GM19372 (cell line): Measurements from ENCODE around the gene ARL10.

Experiments
- ATAC-seq: cut with Tn5 transposase; IDR thresholded peaks from one replicate; pipeline ENCODE4 v1.9.1; 2021; ENCODE audit warnings: mild to moderate bottlenecking, low read depth, moderate library complexity; ENCODE audit not compliant: unreplicated experiment

The ARL10 gene, protein sequence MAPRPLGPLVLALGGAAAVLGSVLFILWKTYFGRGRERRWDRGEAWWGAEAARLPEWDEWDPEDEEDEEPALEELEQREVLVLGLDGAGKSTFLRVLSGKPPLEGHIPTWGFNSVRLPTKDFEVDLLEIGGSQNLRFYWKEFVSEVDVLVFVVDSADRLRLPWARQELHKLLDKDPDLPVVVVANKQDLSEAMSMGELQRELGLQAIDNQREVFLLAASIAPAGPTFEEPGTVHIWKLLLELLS

DNA sequence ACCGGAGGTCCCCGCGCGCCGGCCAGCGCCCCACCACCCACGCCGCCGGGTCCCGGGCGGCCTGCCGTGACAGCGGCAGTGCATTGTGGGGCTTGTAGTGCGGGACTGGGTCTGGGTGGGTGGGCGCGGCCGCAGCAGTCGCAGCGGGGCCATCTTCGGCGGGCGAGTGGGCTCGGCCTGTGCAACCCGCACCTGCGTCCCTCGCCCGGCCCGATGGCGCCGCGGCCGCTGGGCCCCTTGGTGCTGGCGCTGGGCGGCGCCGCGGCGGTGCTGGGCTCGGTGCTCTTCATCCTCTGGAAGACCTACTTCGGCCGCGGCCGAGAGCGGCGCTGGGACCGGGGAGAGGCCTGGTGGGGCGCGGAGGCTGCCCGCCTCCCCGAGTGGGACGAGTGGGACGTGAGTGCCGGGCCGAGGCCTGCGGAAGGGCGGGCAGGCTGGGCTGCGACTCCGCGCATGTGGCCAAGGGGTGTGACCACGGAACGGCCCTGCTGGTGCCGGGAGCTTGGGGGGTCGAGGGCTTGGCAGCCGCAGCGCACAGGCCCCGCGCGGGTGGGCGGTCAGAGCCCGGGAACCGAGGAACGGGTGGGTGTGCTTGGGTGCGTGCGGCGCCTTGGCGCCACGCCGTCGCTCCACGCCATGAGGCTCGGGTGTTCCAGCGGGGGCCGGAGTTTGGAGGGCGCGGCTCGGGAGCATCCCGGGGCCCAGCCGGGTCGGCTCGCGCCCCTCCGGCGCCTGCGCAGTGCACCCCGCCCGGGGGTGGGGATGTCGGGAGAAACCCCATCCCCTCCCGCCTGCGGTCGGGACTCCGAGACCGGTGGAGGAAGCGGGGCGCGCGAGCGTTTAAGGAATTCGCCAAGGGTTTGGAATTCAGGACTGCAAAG lies at the start of gene ARL10:
TSS of gene ARL10 (plus strand) at position 137 of the 881 bp plus-strand sequence. CDS start at position 214, 77 bp downstream.
- peak; percentile 36 for ATAC-seq

DNA sequence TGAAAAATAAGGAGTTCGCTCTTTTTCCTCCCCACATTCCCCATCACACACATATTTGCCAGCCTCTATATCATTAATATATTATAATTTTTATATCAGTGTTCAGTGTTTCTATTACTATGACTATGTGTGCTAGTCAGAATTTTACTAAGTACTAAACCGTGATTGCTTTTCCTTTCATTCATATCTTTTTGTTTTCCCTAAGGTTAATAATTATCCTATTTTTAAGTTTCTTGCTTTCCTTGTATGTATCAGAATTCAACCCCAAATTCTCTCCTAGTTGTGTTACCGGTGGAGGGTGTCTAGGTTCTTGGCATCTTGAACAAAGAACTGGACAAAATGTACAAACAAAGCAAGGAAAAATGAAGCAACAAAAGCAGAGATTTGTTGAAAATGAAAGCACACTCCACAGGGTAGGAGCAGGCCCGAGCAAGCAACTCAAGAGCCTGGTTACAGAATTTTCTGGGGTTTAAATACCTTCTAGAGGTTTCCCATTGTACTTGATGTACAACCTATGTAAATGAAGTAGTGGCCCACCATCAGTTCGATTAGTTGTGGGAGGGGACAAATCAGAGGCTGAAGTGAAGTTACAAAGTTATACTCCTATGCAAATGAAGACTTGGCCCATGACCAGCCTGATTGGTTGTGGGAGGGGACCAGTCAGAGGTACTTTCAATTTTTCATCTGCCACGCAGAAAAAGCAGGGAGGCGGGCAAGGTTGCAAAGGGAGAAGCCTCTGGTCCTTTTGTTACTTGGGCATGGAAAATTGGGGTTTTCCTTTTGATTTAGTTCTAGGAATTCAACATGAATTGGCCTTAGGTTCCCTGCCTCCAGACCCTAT lies 47.5 kb upstream of the ARL10 start:
- no peak for ATAC-seq

DNA sequence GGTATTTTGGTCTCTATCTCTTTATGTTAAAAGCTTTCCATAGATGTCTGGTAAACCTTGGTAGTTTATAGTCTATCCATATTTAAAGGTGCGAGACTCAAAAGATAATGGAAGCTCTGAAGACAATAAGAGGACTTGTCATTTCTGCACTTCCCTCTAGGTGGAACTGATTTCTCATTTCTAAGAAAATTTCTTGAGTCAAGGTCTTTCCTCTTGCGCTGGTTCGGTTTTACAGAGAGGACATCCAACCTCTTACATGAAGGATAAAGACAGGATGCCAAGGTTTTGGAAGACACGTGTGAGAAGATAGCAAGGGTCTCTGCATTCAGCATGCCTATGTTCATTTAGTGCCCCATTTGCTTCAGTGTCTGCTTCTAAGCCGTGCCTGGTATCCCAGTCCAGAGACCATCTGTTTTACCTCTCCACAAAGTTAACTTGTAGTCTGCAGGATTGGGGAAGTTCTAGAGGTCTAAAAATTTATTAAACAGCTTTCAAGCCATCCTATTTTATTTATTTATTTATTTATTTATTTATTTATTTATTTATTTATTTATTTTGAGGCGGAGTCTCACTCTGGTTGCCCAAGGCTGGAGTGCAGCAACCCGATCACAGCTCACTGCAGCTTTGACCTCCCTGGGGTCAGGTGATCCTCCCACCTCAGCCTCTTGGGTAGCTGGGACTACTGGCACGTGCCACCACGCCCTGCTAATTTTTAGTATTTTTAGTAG lies 45.3 kb upstream of the ARL10 start:
- ATAC-seq, result no peak

DNA sequence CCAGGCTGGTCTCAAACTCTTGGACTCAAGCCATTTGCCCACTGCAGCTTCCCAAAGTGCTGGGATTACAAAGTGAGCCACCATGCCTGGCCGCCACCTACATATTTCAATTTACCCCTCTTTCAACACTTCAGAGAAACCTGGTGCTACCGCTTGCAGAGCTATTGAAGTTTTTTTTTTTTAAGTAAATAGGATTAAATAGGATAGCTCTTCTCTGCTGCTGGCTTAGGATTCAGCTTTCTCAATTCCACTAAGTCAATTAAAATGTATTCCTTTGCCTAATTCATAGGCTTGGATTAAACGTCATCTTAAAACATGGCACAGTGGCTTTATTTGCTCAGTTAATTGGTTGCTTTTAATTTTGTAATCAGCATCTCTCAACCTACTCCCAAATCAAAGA lies 44.7 kb upstream of the ARL10 start:
- no peak for ATAC-seq

DNA sequence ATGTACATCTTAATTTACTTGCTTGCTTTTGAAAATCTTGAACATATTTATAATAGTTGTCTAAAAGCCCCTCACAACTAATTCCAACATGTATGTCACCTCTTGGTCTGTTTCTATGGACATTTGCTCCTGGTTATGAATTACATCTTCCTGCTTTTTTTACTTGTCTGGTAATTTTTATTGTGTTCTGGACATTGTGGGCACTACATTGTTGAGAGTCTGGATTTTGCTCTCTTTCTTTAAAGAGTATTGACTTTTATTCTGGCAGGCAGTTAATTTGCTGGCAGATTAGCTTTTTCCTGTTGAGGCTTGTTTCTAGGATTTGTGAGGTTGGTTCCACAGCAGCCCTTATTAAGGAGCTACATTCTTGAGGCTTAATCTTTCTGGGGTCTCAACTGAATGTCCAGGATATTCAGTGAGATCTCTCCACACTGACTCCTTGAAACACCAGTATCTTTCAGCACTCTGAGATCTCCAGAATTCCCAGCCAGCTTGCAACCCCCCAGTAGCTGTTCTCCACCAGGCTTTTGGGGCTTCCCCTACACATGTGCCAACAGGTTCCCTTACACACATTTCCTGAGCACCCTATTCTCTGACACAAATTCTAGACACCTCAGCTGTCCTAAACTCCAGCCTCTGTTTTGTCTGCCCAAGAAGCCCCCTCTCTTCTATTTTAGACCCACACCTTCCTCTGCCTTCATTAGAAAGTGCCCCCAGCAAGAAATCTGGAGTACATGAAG lies 31.1 kb upstream of the ARL10 start:
- ATAC-seq, result no peak

DNA sequence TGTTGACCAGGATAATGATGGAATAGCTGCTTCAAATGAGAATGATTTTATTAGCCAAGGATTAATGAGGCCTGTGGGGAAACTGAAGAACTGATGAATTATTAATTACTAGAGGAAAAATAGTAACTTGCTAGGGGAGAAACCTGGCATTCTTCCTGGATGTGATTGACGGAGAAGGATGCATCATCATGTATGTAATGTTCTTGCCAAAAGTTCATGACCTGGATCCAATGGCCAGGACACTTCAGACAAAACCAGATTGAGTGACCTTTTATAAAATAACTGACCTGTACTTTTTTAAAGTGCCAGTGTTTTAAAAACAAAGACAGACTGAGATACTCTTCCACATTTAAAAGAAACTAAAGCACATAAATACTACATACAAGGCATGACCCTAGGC lies 27.4 kb upstream of the ARL10 start:
- no peak for ATAC-seq

DNA sequence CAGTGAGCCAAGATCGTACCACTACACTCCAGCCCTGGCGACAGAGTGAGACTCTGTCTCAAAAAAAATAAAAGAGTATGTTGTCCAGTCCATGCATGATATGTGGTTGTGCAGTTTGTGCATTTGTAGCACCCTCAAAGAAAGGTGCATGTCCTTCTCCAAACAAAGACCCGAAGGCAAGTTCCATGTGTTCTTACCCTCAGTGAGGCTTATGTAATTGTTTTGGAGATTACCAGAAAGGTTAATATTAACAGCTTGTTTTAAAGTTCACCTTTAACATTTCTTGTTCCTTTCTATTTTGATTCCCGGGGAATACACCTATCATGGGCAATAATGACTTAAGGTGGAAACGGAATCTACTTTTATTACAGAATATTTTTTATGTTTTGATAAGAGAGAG lies 26.0 kb upstream of the ARL10 start:
- no peak for ATAC-seq

DNA sequence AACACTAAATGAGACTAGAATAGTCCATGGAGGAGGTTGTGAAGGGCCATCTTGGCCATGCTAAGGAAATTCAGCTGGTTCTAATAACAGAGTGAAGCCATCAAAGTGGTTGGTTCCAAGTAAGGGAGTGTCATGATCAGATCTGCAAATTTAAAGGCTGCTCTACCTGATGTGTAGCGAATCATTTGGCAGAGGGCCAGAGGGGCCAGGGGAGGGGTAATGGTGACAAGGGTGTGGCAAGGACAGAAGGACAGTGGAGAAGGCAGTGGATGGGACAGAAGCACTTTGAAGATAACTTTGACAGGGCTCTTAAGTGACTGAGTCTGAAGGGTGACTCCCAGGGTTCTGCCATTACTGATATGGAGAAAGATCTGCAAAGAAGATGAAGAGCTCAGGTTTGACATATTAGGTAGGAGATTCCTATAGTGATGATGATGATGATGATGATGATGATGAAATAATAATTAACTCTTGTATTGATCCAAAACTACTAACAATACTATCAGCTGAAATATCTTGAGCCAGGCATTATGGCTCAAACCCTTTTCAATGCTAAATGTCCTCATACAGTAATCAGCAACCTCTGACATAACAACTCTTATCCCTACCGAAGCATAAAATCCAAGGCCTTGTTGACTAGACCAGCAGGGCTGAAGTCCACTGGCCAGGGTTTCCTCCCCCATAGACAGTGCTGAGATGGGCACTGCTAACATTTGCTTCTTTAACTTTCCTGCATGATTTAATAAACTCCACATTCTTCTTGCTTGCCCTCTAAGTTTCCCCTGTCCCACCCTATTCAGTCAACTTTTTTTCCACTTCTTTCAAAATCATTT lies 23.7 kb upstream of the ARL10 start:
- no peak for ATAC-seq

DNA sequence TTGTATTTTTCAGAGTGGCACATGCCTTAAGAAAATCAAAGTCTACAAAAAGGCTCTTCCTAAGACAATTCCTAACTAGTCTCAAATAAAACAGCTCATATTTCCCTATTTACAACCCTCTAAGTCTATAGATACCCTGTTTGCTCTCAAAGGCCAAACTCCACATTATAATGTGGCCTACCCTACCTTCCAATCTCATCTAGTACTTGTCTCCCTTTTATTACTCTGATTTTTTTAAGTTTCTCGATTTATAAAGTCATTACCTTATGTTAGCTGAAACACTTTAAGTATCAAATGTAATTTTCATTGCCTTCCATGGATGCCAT lies 23.2 kb upstream of the ARL10 start:
- no peak for ATAC-seq

DNA sequence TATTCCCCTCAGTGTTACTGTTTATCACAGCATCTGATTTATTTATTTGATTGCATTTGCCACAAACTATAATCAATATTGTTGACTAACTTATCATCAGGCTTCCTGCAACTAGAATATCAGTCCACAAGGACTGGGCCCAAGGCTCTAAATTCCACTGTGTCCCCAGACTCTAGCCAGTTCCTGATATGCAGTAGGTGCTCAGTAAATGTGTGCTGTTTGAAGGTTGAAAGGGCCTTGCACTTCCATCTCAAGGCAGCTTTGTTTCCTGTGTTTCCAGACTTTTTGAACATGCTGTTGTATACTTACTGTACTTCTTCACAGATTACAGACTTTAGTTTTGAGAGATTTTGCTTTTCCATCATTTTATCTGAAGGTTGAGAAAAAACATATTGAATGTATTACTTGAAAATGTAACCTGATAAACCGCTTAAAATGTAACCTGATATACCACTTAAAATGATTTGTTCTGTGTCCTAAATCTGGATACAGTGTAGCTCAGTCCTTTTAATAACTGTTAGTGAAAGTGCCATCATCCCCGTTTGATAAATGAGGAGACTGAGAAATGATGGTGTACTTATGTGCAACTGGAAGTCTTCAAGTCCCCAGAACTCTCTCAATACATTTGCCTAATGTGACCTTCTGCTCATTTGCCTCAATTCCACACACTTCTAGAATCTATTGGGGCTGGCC lies 22.4 kb upstream of the ARL10 start:
- no peak for ATAC-seq

DNA sequence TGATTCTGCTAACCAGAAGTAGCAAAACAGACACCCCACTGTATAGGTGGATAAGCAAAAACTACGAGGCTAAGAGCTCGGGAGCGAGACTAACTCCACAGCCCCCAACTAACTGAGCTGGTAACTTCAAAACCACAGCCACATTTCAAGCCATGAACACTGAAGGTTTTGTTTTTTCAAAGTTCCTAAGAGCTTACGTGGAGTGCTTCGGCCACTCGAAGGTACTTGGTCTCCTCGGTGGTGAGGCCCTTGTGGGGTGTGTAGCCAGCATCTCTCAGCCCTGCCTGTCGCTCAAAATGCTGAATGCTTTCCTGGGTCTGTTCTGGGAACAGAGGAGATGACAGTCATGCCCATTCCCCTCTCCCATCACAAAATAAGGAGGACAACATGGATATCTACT lies 14.9 kb upstream of the ARL10 start:
- no peak for ATAC-seq

DNA sequence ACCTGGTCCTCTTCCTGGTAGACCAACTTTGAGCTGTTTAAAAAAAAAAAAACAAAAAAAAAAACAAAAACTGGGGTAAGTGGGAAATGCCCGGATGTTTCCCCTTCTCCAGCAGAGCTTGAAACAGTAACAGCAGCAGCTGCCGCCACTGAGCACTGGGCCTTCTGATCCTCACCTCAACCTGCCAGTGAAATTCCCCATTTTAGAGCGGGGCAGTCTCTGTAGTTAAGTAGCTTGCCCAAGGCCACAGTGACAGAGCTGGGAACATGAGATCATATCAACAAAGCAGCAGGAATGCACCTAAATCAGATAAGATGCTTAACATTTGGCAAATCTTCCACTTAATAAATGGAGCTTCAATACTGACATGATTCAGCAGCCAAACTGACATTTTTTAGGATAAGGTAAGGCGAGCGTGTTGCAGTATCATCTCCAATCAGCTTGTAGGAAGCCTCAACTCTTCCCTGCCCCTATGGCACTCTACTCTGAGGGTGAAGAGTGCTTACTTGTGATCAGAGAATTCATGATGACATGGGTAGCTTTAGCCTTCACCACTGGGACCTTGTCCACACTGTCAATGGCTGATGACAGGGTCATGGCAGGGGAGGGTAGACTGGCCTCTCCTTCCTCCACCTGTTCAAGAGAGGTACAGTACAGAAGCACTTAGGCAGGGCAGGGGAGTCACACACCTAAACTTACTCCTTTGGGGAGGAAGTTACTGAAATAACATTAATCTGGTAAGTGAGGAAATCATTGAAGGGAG lies 13.0 kb upstream of the ARL10 start:
- no peak for ATAC-seq

DNA sequence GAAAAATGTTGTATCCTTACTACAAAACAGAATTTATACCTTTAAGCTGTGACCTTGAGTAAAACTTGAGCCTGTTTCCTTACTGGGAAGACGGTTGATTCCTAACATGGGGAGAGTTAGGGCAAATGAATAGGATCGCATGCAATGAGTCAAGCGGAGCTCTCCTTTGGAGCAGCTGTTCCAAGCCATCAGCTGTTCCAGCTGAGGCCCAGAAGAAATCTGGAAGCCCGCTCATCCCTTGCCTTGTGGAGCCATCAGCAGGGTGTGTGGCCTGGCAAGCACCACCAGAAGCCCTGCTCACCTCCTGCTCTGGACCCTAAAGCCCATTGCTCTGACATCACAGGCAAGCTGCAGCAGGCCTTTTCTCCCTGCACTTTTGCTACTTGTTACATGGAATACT lies 11.8 kb upstream of the ARL10 start:
- no peak for ATAC-seq

DNA sequence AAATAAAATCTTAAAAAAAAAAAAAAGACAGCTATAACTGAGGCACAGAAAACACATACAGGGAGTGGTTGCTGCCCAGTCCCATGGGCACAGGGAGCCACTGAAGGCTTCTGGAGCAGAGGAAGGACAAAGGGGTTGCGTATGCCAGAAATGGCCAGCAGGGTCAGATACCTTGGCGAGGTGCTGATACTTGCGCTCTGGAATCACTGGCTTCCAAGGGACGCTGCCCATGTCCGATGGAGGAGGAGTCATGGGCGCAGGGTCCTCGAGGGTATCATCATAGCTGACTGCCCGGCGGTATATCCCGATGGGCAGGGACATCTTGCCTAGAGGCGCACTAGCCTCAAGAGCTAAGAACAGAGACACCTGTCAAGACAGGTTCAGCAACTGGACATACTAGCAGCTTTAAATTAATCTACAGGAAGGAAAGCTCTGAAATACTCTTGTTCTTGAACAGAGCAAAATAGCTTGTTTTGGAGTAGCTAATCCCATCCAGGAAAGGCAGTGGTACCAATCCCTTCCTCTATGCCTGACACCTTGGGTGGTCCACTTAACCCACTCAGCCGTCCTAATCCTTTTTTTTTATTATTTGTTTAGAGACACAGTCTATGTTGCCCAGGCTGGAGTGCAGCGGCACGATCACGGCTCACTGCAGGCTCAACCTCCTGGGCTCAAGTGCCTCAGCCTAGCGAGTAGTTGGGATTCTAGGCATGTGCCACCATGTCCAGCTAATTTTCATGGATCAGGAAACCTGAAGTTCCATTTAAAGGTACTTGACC lies 9.7 kb upstream of the ARL10 start:
- ATAC-seq, result no peak

DNA sequence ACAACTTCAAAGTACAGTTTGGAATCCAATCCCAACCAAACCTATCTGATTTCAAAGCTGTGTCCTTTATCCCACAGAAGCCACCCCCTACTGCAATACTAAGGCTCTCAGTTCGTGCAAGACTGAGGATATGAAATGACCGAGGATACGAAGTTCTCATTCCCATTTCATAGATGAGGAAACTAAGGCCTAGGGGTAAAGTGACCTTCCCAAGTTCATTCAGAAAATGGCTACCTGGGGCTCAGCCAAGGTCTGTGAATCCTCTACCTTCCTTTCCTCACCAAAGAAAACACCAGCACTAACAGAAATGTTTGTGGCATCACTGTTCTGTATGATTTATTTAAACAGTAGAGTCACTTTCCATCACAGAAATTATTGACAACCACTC lies 9.1 kb upstream of the ARL10 start:
- ATAC-seq, result no peak

DNA sequence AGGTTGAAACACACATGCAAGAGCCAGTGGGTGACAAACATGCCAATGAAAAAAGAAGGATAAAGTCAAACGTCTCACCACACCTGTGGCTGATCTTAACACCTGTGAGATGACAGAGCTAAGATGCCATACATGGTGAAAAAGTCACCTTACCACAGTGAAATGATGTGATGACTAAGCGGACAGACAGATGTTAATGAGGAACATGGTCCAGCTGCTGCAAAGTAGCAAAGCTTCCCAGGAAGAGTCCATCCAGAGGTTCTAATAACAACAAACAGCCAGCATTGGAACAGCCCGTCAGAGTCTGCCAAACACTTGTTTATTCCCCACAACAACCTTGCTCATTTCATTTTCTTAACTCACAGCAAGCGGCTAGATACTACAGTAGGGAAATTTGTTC lies 5.6 kb upstream of the ARL10 start:
- ATAC-seq, result no peak

DNA sequence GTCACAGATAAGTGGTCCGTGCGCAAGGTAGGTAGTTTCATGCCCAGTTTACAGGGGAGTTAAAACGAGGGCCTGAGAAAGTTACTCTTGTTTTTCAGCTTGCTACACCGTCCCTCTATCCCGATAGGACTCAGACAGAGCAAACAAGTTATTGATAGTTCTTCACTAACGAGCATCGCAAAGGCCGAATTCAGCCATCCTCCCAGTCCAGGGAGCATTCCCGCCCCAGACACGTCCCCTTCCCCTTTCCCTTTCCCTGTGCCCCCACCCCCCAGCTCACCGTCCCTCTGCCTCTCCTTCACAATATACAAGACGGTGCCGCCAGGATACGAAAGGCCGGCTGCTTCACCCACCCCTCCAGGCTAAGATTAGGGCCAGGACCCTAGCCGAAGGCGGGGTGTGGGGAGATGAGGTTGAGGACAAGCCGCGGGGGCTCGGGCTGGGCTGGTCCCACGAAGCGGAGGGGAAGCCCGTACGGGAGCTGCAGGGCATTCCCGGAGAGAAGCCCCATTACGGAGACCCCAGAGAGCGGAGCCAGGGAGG lies 4.3 kb upstream of the ARL10 start:
- ATAC-seq, result no peak
